RWPE2 (cell line): ENCODE measurements around the gene LRMDA.

Experiments
- ATAC-seq: fragments of 200-7000 bp; cut with Tn5 transposase; 3 replicates; pipeline ENCODE4 v1.9.1; 2021; ENCODE audit warnings: low read depth
- DNase-seq: peaks from one replicate; pipeline ENCODE4 v3.0.0-alpha.2; 2020; ENCODE audit warnings: low spot score
- H3K27ac ChIP-seq: fragments of 450-650 bp; 2 replicates; pipeline ENCODE4 v1.5.1; 2017; ENCODE audit warnings: mild to moderate bottlenecking; ENCODE audit not compliant: poor library complexity, severe bottlenecking
- H3K27me3 ChIP-seq: fragments of 250-450 bp; sonication (Bioruptor Pico); 2 replicates; pipeline ENCODE4 v1.5.1; 2021; ENCODE audit warnings: mild to moderate bottlenecking, moderate library complexity; ENCODE audit not compliant: insufficient read depth, poor library complexity, severe bottlenecking
- H3K36me3 ChIP-seq: fragments of 250-450 bp; sonication (Bioruptor Pico); 2 replicates; pipeline ENCODE4 v1.5.1; 2020; ENCODE audit warnings: low read depth, mild to moderate bottlenecking, moderate library complexity
- H3K4me1 ChIP-seq: fragments of 250-450 bp; sonication (Bioruptor Pico); 2 replicates; pipeline ENCODE4 v1.5.1; 2021; ENCODE audit warnings: mild to moderate bottlenecking, moderate library complexity; ENCODE audit not compliant: insufficient read depth, poor library complexity, severe bottlenecking
- H3K4me3 ChIP-seq: fragments of 250-450 bp; sonication (Bioruptor Pico); 2 replicates; pipeline ENCODE4 v1.5.1; 2021; ENCODE audit warnings: mild to moderate bottlenecking, moderate library complexity; ENCODE audit not compliant: severe bottlenecking
- H3K9me3 ChIP-seq: fragments of 250-450 bp; sonication (Bioruptor Pico); 2 replicates; pipeline ENCODE4 v1.5.1; 2021; ENCODE audit warnings: mild to moderate bottlenecking, moderate library complexity; ENCODE audit not compliant: severe bottlenecking
- TF ChIP-seq, protein P1 (sequence below): fragments of 450-650 bp; IDR thresholded peaks from one replicate; pipeline ENCODE4 v1.5.1; 2017; ENCODE audit warnings: mild to moderate bottlenecking, moderate library complexity; ENCODE audit not compliant: poor library complexity, severe bottlenecking

Gene LRMDA

DNA sequence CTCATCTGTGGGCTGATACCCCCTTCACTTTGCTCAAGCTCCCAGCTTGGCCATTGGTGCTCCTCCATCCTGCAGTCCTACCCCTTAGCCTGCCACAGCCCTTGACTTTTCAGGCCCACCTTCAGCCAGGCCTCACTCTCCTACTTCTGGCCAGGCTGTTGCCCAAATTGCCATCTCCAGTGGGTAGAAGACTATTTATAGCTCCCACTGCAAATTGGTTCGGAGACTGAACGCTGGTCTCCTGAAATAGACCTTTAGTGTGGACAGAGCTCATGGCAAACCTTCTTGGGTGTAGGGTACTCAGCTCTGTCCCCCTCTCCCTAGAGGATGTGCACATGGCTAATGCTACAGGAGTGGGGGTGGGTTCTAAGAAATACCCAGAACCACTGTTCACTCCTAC, 697.8 kb downstream of the LRMDA start:
- no peaks in the 10 kb centered on the region for H3K9me3 ChIP-seq
- no peak overlapping the region for H3K27ac ChIP-seq
- ATAC-seq = no peak

DNA sequence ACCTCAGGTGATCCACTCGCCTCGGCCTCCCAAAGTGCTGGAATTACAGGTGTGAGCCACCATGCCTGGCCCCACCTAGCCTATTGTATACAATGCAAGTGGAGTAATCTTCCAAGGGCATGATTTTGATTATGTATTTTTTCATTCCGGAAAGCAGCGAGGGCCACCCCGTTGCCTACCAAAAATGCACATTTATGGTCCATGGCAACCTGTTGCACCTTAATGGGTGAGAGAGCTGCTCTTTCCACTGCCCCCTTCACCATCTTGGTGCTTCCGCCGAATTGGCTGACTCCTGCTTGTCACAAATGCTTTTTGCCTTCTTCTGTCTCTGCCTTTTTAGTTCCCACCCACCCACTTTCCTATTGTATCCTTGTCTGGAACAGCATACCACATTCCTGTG, 699.5 kb downstream of the LRMDA start:
- ATAC-seq (no peak), DNase-seq (no peak)
- Histone ChIP-seq H3K36me3 (no peaks in the 10 kb centered on the region), H3K9me3 (no peaks in the 10 kb centered on the region), H3K4me1 (no peaks in the 10 kb centered on the region), H3K4me3 (no peak overlapping the region), H3K27ac (no peak overlapping the region), H3K27me3 (no peaks in the 10 kb centered on the region)
- TF ChIP-seq, protein P1, sequence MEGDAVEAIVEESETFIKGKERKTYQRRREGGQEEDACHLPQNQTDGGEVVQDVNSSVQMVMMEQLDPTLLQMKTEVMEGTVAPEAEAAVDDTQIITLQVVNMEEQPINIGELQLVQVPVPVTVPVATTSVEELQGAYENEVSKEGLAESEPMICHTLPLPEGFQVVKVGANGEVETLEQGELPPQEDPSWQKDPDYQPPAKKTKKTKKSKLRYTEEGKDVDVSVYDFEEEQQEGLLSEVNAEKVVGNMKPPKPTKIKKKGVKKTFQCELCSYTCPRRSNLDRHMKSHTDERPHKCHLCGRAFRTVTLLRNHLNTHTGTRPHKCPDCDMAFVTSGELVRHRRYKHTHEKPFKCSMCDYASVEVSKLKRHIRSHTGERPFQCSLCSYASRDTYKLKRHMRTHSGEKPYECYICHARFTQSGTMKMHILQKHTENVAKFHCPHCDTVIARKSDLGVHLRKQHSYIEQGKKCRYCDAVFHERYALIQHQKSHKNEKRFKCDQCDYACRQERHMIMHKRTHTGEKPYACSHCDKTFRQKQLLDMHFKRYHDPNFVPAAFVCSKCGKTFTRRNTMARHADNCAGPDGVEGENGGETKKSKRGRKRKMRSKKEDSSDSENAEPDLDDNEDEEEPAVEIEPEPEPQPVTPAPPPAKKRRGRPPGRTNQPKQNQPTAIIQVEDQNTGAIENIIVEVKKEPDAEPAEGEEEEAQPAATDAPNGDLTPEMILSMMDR = no peak

More for the DNA sequence above, 697.8 kb downstream of the LRMDA start:
- no peak for DNase-seq
- TF ChIP-seq, protein P1 = no peak
- Histone ChIP-seq H3K27me3 (no peaks in the 10 kb centered on the region), H3K36me3 (no peaks in the 10 kb centered on the region), H3K4me3 (no peak overlapping the region), H3K4me1 (no peaks in the 10 kb centered on the region)

DNA sequence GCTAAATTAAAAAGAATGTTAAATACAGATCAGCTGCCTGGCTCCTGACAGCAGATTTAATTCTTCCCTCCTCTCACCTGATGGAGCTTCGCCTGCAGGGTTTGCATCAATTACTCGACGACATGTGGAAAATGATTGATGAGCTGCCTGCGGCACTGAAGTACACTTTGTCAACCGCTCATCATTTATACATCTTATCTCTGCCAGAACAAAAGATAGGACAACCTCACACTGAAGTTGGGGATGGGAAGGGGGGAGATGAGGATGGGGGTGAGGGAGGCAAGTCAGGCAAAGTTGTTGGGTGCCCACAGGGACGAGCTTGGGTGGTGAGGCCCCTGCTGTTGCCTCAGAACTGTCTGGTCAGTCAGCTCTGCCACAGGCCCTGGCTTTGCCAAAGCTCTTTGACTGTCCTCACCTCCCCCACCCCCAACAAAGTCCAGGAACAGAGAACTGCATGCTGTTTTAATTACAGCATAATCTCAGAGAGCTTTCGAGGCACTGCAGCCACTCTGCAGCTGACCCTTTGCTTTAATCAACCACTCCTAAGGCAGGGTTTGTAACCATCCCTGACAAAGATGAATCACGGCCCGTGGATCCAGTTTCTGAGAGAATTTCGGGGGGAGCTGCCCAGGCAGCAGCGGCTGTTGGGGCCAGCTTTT, 702.3 kb downstream of the LRMDA start:
- TF ChIP-seq, protein P1 = no peak
- no peak for ATAC-seq

DNA sequence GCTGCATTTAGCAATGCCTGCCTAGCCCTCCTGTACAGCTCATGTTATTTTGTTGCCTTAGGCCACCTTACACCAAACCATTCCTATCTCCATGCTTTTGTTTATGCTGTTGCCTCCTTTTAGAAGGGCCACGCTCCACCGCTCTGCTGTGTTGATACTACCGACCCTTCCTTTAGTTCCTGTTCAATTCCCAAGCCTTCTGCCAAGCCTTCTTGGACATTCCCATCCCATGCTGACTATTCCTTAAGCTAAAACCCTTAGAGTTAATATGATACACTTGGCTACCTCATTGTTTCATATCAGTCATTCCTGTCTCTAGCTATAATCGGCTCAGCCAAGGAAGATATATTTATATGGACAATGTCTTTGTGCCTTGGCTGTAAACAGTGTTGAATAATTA, 705.5 kb downstream of the LRMDA start:
- Histone ChIP-seq H3K9me3 (no peaks in the 10 kb centered on the region), H3K27ac (no peak overlapping the region), H3K4me1 (no peaks in the 10 kb centered on the region), H3K4me3 (no peak overlapping the region), H3K27me3 (no peaks in the 10 kb centered on the region), H3K36me3 (no peaks in the 10 kb centered on the region)
- TF ChIP-seq, protein P1 = no peak
- DNase-seq (no peak), ATAC-seq (no peak)

More for the DNA sequence above, 702.3 kb downstream of the LRMDA start:
- Histone ChIP-seq H3K27ac (no peak overlapping the region), H3K27me3 (no peaks in the 10 kb centered on the region), H3K36me3 (no peaks in the 10 kb centered on the region), H3K4me1 (no peaks in the 10 kb centered on the region), H3K9me3 (no peaks in the 10 kb centered on the region), H3K4me3 (no peak overlapping the region)
- no peak for DNase-seq

DNA sequence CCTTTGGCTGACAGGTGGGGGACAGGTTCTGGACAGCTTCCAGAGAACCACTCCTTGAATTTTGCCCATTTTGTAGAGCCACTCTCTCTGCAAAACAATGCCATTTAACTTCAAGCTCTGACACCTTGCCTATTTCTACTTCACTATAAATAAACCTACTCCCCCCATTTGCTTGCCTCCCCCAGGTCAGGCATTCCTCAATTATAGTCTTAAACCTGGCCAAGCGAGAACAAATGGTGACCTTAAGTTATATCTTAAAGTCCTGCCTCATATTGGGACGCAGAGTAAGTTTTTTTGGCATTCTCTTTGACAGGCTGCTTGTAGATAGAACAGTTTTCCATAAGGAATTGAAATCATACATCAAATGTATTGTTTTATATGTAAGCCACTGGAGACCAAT, 706.9 kb downstream of the LRMDA start:
- no peaks in the 10 kb centered on the region for H3K27me3 ChIP-seq
- H3K4me3 ChIP-seq = no peak overlapping the region
- TF ChIP-seq, protein P1 = no peak
- H3K4me1 ChIP-seq = no peaks in the 10 kb centered on the region
- H3K9me3 ChIP-seq = no peaks in the 10 kb centered on the region
- DNase-seq (no peak), ATAC-seq (no peak)
- H3K36me3 ChIP-seq = no peaks in the 10 kb centered on the region
- H3K27ac ChIP-seq = no peak overlapping the region
